Tibial artery (tissue), 4 donors: ENCODE measurements around the gene RASSF4.

Source experiments
- DNase-seq, 2 donors: peaks; one replicate each; pipeline ENCODE4 v3.0.0-alpha.2; 2019
- H3K27ac ChIP-seq, 2 donors: fragments of 200-600 bp; sonication (generic) in 1 of 2; 1 replicate in 1 of 2; 2 replicates in 1 of 2; pipeline ENCODE4 v1.5.1; 2018 to 2019; ENCODE audit warnings: mild to moderate bottlenecking in 1 of 2
- H3K27me3 ChIP-seq, 2 donors: fragments of 200-600 bp; sonication (generic) in 1 of 2; one replicate each; pipeline versions ENCODE4 v1.5.1 to v1.6.0; 2016 to 2019
- H3K36me3 ChIP-seq, 3 donors: fragments of 200-600 bp; sonication (generic) in 2 of 3; one replicate each; pipeline ENCODE4 v1.5.1; 2016 to 2019; ENCODE audit warnings: mild to moderate bottlenecking in 2 of 3
- H3K4me1 ChIP-seq, 4 donors: fragments of 200-600 bp; sonication (generic) in 2 of 4; 1 replicate in 3 of 4; 2 replicates in 1 of 4; pipeline ENCODE4 v1.5.1; 2016 to 2019
- H3K4me3 ChIP-seq, 2 donors: fragments of 200-600 bp; sonication (generic) in 1 of 2; 1 replicate in 1 of 2; 2 replicates in 1 of 2; pipeline ENCODE4 v1.5.1; 2018 to 2019; ENCODE audit warnings: mild to moderate bottlenecking in 2 of 2
- H3K9me3 ChIP-seq, 3 donors: fragments of 200-600 bp; sonication (generic) in 1 of 3; one replicate each; pipeline ENCODE4 v1.5.1; 2016 to 2019
- intact Hi-C: fragments of 100-400 bp; cut with DNase I; formaldehyde crosslinking; loops from one replicate; pipeline ENCODE4 v1.15.0; 2023; ENCODE audit warnings: low total_unique reads
- TF ChIP-seq, protein P1 (sequence below), 2 experiments: fragments of 200-600 bp in 1 of 2; fragments of 450-650 bp in 1 of 2; IDR thresholded peaks; one replicate each; pipeline ENCODE4 v1.5.1; 2017 to 2019; ENCODE audit warnings: antibody characterized with exemption in 2 of 2, mild to moderate bottlenecking in 1 of 2, moderate library complexity in 1 of 2

RASSF4 gene

DNA sequence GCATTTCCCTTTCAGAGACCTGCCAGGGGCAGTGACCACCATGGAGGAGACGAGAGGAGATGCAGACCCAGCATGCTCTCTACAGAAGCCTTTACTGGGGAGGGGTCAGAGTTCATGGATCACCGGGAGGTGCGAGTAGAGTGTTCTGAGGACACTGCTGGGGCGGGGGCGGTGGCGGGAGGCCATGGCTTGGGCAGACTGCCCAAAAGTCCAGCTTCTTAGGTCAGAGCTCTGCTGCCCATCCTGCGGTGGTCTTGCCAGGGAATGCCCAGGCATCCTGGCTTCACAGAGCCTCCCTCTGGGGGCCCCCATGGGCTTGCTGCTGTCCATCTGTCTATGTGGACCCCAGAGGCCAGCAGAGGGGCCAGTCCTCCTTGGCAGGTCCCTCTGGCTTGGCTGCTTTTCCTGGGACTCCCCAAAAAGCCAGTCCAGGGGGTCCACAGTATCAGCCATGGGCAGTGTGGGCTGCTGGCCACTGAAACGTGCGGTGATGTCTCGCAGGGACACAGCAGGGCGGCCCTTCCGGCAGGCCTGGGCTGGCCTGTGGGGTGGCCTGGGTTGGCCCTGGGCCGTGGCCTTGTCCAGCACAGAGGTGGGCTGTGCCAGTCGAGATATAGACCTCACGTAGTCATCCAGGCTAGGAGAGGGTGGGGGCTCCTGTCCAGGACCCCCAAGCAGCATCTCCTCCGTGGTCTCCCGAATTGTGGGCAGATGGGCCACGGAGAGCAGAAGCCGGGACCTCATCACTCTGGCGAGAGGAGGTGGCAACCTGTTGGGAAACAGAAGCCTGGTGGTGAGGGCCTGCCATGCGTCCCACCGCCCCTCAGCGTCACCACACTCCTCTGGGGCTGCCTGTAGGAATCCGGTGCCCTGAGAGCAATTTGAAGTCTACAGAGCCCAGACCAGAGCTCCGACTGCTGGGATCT lies 17.9 kb downstream of the RASSF4 start:
- H3K36me3 ChIP-seq: peaks cover 7 to 23% (median 18%) of the 10 kb centered on the region in 3 donors
- H3K4me1 ChIP-seq: peaks cover 11 to 80% (median 61%) of the 10 kb centered on the region in 4 donors
- no peaks in the 10 kb centered on the region for H3K9me3 ChIP-seq
- H3K27me3 ChIP-seq: no peaks in the 10 kb centered on the region
- peak; percentile 34 to 78 for DNase-seq
- intact Hi-C loops: loop anchor here (10.0 kb wide), 1 partner anchor 103 kb away; no protein-coding TSS in a partner anchor
- peak overlapping the region; percentile 72 to 85 for H3K4me3 ChIP-seq
- TF ChIP-seq, protein P1, sequence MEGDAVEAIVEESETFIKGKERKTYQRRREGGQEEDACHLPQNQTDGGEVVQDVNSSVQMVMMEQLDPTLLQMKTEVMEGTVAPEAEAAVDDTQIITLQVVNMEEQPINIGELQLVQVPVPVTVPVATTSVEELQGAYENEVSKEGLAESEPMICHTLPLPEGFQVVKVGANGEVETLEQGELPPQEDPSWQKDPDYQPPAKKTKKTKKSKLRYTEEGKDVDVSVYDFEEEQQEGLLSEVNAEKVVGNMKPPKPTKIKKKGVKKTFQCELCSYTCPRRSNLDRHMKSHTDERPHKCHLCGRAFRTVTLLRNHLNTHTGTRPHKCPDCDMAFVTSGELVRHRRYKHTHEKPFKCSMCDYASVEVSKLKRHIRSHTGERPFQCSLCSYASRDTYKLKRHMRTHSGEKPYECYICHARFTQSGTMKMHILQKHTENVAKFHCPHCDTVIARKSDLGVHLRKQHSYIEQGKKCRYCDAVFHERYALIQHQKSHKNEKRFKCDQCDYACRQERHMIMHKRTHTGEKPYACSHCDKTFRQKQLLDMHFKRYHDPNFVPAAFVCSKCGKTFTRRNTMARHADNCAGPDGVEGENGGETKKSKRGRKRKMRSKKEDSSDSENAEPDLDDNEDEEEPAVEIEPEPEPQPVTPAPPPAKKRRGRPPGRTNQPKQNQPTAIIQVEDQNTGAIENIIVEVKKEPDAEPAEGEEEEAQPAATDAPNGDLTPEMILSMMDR (IDR thresholded peaks at IDR 0.05): peak; percentile 14 to 21
- peak overlapping the region; percentile 90 to 96 for H3K27ac ChIP-seq

DNA sequence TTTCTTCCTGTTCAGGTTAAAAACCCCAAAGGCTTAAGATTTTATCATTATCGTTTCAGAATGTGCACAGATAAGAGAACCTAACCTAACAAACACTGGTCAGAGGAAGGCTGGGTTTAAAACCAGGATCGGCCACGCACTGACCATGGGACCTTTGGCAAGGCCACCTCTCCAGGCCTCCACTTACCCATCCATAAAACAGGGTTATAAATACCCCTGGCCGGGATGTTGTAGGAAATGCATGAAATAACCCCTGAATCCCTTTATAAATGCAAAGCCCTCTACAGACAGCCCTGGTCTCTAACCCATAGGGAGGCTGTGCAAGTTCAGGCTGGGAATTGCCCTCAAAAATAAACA lies 18.6 kb downstream of the RASSF4 start:
- Histone ChIP-seq H3K4me1 (peaks cover 11 to 84% (median 67%) of the 10 kb centered on the region in 4 donors), H3K36me3 (peaks cover 7 to 23% (median 18%) of the 10 kb centered on the region in 3 donors), H3K27ac (peak overlapping the region; percentile 90 to 96), H3K4me3 (peak overlapping the region; percentile 72 to 85), H3K9me3 (no peaks in the 10 kb centered on the region), H3K27me3 (no peaks in the 10 kb centered on the region)
- DNase-seq: peak; percentile 21 to 60
- TF ChIP-seq, protein P1 (IDR thresholded peaks at IDR 0.05): no peak
- intact Hi-C loops: loop anchor here (10.0 kb wide), 1 partner anchor 103 kb away; no protein-coding TSS in a partner anchor

DNA sequence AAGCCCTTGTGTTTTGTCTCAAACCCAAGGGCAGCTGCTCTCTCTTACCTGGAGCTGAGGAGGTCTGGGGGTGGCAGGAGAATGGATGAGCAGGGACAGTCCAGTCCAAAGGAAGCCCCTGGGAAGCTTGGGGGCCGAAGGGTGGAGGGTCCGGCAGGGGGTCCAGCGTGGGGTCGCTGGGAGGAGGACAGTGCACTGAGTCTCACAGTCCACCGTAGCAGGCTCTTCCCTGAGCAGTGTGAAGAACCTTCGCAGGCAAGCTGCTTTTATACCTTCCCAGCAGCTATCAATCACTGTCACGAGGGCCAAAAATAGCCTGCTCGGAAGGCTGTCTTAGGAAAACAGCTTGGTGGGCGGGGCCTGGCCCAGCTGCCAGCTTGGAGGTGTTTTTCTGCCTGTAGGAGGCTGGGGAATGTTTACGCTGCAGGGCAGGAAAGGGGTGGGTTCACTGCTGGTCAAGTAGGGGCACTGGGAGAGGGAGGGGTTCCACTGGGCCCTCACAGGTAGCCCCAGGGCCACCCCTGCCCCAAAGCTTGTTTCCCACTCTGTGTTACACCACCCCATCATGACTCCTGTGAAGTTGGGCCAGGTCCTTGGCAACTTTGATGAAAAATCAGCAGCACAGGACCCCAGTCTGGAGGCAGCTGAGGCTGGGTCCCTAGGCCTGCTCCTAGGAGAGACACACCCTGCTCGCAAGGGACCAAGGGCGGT lies 19.1 kb downstream of the RASSF4 start, which contains the start of gene DEPP1:
Gene DEPP1 (minus strand): TSS at position 240 of the 711 bp plus-strand sequence. CDS start 779 bp downstream, outside the sequence.
- Histone ChIP-seq H3K4me1 (peaks cover 11 to 85% (median 71%) of the 10 kb centered on the region in 4 donors), H3K27me3 (no peaks in the 10 kb centered on the region), H3K36me3 (peaks cover 7 to 23% (median 18%) of the 10 kb centered on the region in 3 donors), H3K9me3 (no peaks in the 10 kb centered on the region), H3K27ac (peak within 1 kb of the TSS; percentile 90 to 96), H3K4me3 (peak within 1 kb of the TSS; percentile 72 to 85)
- peak; percentile 97 for DNase-seq
- intact Hi-C loops: loop anchor here (10.0 kb wide), 1 partner anchor 104 kb away; no protein-coding TSS in a partner anchor
- TF ChIP-seq, protein P1 (IDR thresholded peaks at IDR 0.05): peak in 1 of 2 experiments; percentile 32

DNA sequence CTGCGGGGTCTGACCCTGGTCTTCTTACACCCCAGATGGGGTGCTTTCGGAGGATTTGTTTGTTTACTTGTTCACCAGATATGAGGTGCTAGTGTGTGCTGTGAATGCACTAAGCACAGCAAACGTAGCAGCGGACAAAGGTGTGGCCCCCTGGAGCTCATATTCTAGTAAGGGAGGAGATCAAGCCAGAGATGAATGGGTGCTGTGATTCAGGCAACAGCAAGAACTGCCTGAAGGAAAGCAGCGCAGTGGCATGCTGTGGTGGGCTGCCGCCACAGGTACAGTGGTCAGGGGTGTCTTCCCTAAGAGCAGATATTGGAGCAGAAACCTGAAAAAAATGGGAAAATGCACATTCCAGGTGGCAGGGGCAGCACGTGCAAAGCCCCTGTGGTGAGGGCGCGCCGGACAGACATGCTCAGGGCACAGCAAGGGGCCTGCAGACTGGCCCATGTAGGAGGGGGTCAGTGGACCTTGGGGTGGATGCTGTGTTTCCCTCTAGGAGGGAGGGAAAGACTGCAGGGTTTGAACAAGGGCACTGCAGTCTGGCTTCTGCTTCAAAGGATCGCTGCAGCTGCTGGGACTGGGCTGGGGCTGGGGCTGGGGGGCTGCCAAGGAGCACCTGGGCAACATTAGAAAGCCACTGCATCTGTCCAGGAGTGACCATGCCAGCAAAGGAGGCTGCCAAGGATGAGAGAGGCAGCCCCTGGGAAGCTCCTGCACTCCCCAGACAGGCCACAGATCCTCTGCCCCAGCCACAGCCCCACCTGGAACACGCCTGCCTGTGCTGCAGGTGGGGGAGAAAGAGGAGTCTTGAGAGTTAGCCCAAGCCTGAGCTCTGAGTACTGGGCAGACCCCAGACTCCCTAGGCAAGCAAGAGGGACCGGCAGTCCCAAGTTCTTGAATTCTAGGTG lies 19.9 kb downstream of the RASSF4 start:
- Histone ChIP-seq H3K36me3 (peaks cover 7 to 24% (median 23%) of the 10 kb centered on the region in 3 donors), H3K27ac (peak overlapping the region; percentile 90 to 96), H3K4me3 (peak overlapping the region in 1 of 2 donors; percentile 72), H3K4me1 (peaks cover 11 to 85% (median 70%) of the 10 kb centered on the region in 4 donors), H3K9me3 (no peaks in the 10 kb centered on the region), H3K27me3 (no peaks in the 10 kb centered on the region)
- intact Hi-C loops: loop anchor here (5.0 to 10.0 kb wide), 2 partner anchors 105 to 1007 kb away; no protein-coding TSS in a partner anchor
- DNase-seq: peak; percentile 25 to 67
- TF ChIP-seq, protein P1 (IDR thresholded peaks at IDR 0.05): no peak
